Osteocyte (in vitro differentiated cells): ENCODE results near the gene CEP55. TPM values are rescaled to one million over a fixed set of nuclear protein-coding genes. Genes with fewer than 3 reads are reported as not detected.

Experiments
- DNase-seq: peaks from one replicate; pipeline ENCODE4 v3.0.0; 2021; ENCODE audit warnings: mixed read lengths; ENCODE audit not compliant: unreplicated experiment; ENCODE audit errors: extremely low spot score
- H3K27ac Mint-ChIP-seq: one replicate; pipeline ENCODE4 v1.8.0; 2021; ENCODE audit warnings: mild to moderate bottlenecking, mixed read lengths; ENCODE audit not compliant: unreplicated experiment
- H3K27me3 Mint-ChIP-seq: one replicate; pipeline ENCODE4 v1.8.0; 2021; ENCODE audit warnings: mixed read lengths; ENCODE audit not compliant: unreplicated experiment
- H3K36me3 Mint-ChIP-seq: one replicate; pipeline ENCODE4 v1.8.0; 2021; ENCODE audit warnings: mixed read lengths; ENCODE audit not compliant: unreplicated experiment
- H3K4me1 Mint-ChIP-seq: one replicate; pipeline ENCODE4 v1.8.0; 2021; ENCODE audit warnings: mixed read lengths; ENCODE audit not compliant: unreplicated experiment
- H3K4me3 Mint-ChIP-seq: one replicate; pipeline ENCODE4 v1.8.0; 2021; ENCODE audit warnings: mild to moderate bottlenecking, moderate library complexity, mixed read lengths; ENCODE audit not compliant: unreplicated experiment
- H3K9me3 Mint-ChIP-seq: one replicate; pipeline ENCODE4 v1.8.0; 2021; ENCODE audit warnings: mixed read lengths; ENCODE audit not compliant: unreplicated experiment
- CTCF ChIP-seq: fragments of 200-600 bp; sonication (generic); IDR thresholded peaks from 2 replicates; pipeline ENCODE4 v1.5.0; 2021; ENCODE audit warnings: antibody characterized with exemption, mild to moderate bottlenecking, moderate library complexity
- total RNA-seq: library from RNA; stranded (reverse); gene quantifications from 2 replicates; pipeline ENCODE4 v1.2.1, GENCODE V29; 2021

The CEP55 gene
- total RNA-seq, 1 donor from 2014 or later, result 9.5 TPM

DNA sequence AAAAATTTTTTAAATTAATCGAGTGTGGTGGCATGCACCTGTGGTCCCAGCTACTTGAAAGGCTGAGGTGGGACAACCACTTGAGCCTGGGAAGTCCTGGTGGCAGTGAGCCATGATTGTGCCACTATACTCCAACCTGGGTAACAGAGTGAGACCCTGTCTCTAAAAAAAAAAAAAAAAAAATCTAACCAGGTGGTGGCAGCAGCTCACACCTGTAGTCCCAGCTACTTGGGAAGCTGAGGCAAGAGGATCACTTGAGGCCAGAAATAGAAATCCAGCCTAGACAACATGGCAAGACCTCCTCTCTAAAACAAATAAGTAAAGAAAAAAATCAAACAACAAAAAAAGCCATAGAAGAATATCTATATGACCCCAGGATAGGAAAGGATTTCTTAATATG, 10.7 kb upstream of the CEP55 start:
- Mint-ChIP-seq H3K4me1 (peaks cover 37% of the 10 kb centered on the region), H3K27me3 (no peaks in the 10 kb centered on the region), H3K9me3 (no peaks in the 10 kb centered on the region), H3K27ac (no peak overlapping the region), H3K36me3 (no peaks in the 10 kb centered on the region), H3K4me3 (no peak overlapping the region)
- no peak for TF ChIP-seq CTCF
- DNase-seq, result no peak

GRCh38 chr10:93488956-93489528, 7.4 kb upstream of the CEP55 start:
- DNase-seq, result peak; percentile 72
- no peaks in the 10 kb centered on the region for H3K9me3 Mint-ChIP-seq
- H3K27me3 Mint-ChIP-seq, result no peaks in the 10 kb centered on the region
- H3K27ac Mint-ChIP-seq, result no peak overlapping the region
- no peaks in the 10 kb centered on the region for H3K36me3 Mint-ChIP-seq
- TF ChIP-seq CTCF, result no peak
- H3K4me3 Mint-ChIP-seq, result no peak overlapping the region
- H3K4me1 Mint-ChIP-seq, result peaks cover 26% of the 10 kb centered on the region

- H3K36me3 Mint-ChIP-seq, result no peaks in the 10 kb centered on the region
- no peak overlapping the region for H3K4me3 Mint-ChIP-seq
- no peak for DNase-seq
- H3K27ac Mint-ChIP-seq, result no peak overlapping the region
- peaks cover 21% of the 10 kb centered on the region for H3K4me1 Mint-ChIP-seq
- H3K27me3 Mint-ChIP-seq, result no peaks in the 10 kb centered on the region
- H3K9me3 Mint-ChIP-seq, result no peaks in the 10 kb centered on the region
- TF ChIP-seq CTCF, result no peak
These were observed 4.8 kb upstream of the CEP55 start for GRCh38 chr10:93491602-93492121.

DNA sequence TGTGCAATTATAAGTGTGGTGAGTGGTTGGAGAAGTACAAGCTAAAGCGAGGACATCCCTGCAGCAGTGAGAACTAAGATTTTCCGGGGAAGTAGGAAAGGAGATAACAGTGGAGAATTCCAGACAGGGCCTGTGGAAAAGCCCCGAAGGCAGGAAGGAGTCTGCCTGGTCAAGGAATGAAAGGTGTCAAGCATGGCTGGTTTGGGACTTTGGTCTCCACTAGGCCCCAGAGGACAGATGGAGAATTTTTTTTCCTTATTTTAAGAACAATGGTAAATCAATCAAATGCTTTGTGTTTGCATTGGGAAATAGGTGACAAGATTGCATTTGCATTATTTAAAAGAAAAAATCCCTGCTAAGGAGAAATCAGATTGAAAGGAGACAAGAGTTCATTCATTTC, 3.2 kb upstream of the CEP55 start:
- no peak for TF ChIP-seq CTCF
- Mint-ChIP-seq H3K4me1 (peaks cover 30% of the 10 kb centered on the region), H3K27ac (no peak overlapping the region), H3K27me3 (no peaks in the 10 kb centered on the region), H3K4me3 (no peak overlapping the region), H3K9me3 (no peaks in the 10 kb centered on the region), H3K36me3 (no peaks in the 10 kb centered on the region)
- DNase-seq, result no peak

GRCh38 chr10:93494494-93494893, 1.9 kb upstream of the CEP55 start:
- Mint-ChIP-seq H3K27ac (no peak overlapping the region), H3K27me3 (no peaks in the 10 kb centered on the region), H3K36me3 (no peaks in the 10 kb centered on the region), H3K4me1 (peaks cover 29% of the 10 kb centered on the region), H3K4me3 (no peak overlapping the region), H3K9me3 (no peaks in the 10 kb centered on the region)
- no peak for DNase-seq
- no peak for TF ChIP-seq CTCF
